Activated CD4-positive, alpha-beta T cell treated with anti-CD3 and anti-CD28 coated beads for 24 hours (primary cell): ENCODE results near the gene FOXA2.
"Not testable (repeated sequence)": the region's sequence is repeated elsewhere in the genome, so short reads cannot be mapped to it uniquely, and the experiment has no call there.

Experiments used
- DNase-seq, 2 donors: peaks; one replicate each; pipeline ENCODE4 v3.0.0-alpha.2; 2020; ENCODE audit warnings: low read depth in 2 of 2

FOXA2 gene

GRCh38 chr20:22567944-22568871 is 16.2 kb downstream of the FOXA2 start:
- no peak for DNase-seq

GRCh38 chr20:22566876-22567658 is 17.3 kb downstream of the FOXA2 start:
- DNase-seq, result no peak

- DNase-seq, result no peak
Observed at GRCh38 chr20:22563062-22563965, 21.1 kb downstream of the FOXA2 start.

GRCh38 chr20:22562620-22563019 is 21.8 kb downstream of the FOXA2 start:
- no peak for DNase-seq

GRCh38 chr20:22561965-22562577 is 22.3 kb downstream of the FOXA2 start:
- no peak for DNase-seq

- DNase-seq, result no peak
Observed at GRCh38 chr20:22560817-22561216, 23.6 kb downstream of the FOXA2 start.

- no peak for DNase-seq
Observed at GRCh38 chr20:22559711-22560318, 24.6 kb downstream of the FOXA2 start.

- no peak for DNase-seq
Observed at GRCh38 chr20:22557403-22558276, 26.7 kb downstream of the FOXA2 start.

- no peak for DNase-seq
Observed at GRCh38 chr20:22556565-22557056, 27.8 kb downstream of the FOXA2 start.

GRCh38 chr20:22555791-22556564 is 28.4 kb downstream of the FOXA2 start:
- no peak for DNase-seq

GRCh38 chr20:22554391-22554790 is 30.0 kb downstream of the FOXA2 start:
- no peak for DNase-seq

GRCh38 chr20:22550514-22550913 is 33.9 kb downstream of the FOXA2 start:
- DNase-seq, result not testable (repeated sequence)

- DNase-seq, result no peak
Observed at GRCh38 chr20:22548040-22548439, 36.3 kb downstream of the FOXA2 start.

GRCh38 chr20:22546344-22546743 is 38.0 kb downstream of the FOXA2 start:
- no peak for DNase-seq

- no peak for DNase-seq
Observed at GRCh38 chr20:22545045-22545444, 39.3 kb downstream of the FOXA2 start.

GRCh38 chr20:22544462-22544861 is 39.9 kb downstream of the FOXA2 start:
- no peak for DNase-seq

- no peak for DNase-seq
Observed at GRCh38 chr20:22542427-22542826, 41.9 kb downstream of the FOXA2 start.

GRCh38 chr20:22540832-22541231 is 43.5 kb downstream of the FOXA2 start:
- DNase-seq, result no peak
